Right hindlimb (tissue), 1 donor: ENCODE data around the gene MTRF1.
"Not testable (repeated sequence)": the region's sequence is repeated elsewhere in the genome, so short reads cannot be mapped to it uniquely, and the experiment has no call there.

Experiments used
- DNase-seq: peaks from one replicate; pipeline ENCODE4 v3.0.0-alpha.2; 2018

Gene MTRF1

GRCh38 chr13:41263261-41263971, at the start of gene MTRF1:
Gene MTRF1 (minus strand): TSS chr13:41263576. CDS start chr13:41260907, 2,669 bp downstream.
- peak; percentile 90 for DNase-seq

DNA sequence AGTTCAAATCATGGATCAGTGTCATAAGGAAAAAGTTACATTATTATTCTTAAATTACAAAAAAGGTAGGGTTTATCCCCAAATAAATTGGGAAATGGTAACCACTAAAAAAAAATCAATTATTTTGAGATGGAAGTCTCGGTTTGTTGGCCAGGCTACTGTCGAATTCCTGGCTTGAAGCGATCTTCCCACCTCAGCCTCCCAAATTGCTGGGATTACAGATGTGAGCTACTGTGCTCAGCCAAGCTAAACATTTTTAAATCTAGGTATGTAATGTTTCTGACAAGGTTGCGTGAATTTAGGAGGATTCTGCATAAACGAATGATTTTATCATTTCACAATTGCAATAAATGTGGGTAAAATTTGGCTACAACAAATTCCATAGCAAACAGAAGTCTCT, 49.7 kb upstream of the MTRF1 start:
- DNase-seq: no peak

GRCh38 chr13:41312176-41312500, 48.8 kb upstream of the MTRF1 start:
- DNase-seq: peak; percentile 36

DNA sequence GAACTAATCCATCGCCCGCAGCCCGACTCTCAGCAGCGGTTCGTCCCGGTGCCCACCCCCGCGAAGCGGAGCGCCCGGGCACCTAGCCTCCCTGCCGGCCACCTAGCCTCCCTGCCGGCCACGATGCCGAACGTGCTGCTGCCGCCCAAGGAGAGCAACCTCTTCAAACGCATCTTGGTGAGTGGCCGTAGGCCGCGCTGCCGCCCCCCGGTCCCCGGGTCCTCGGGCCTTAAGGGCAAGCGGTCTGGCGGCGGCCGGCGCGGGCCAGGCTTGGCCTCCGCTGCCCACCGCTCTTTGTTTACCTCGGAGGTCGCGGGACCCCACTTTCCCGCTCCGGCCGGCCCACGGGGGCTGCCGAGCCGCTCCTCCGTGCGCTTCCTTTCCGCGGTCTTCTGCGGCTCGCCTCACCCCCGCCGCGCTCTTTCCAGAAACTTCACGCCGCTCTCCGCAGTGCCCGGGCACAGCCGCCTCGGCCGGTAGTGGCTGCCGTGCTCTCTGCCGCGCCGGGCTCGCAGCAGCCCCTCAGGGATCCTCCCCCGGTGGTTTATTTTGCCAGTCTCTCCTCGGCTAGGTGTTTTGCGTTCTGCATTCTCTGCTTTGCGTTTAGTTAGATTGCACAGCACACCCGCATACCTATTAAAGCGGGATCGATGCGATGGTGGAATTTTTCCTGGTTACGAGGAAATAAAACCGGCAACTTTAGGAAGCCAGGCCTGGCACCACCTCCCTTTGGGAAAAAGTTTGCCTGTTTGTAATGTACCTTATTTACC, 48.2 kb upstream of the MTRF1 start:
- DNase-seq: peak; percentile 58

DNA sequence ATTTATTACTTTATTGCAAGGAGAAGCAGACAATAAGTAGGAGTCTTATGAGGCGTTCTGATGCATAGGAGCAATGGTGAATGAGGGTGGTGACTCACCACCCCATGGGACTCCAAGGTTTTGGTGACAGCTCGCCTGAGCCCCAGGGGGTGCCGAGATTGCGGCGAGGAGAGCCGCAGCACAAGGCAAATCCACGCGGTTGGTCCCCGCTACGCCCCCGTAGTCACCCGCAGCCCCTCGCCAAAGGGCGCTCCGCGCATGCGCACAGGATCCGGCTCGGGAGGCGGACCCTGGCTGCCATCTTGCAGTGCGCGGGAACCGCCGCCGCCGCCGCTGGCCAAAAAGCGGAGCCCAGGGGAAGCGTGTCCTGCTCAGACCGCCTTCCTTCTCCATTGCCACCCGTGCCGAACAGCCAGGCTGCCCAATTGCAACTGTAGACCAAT, 47.6 kb upstream of the MTRF1 start, which contains the start of gene NAA16:
Gene NAA16, plus strand, starts transcription at position 305 of the 443 bp plus-strand sequence. CDS start 262 bp downstream, outside the sequence.
- DNase-seq: peak; percentile 96

- no peak for DNase-seq
Measured at GRCh38 chr13:41307884-41308640, 44.7 kb upstream of the MTRF1 start.

DNA sequence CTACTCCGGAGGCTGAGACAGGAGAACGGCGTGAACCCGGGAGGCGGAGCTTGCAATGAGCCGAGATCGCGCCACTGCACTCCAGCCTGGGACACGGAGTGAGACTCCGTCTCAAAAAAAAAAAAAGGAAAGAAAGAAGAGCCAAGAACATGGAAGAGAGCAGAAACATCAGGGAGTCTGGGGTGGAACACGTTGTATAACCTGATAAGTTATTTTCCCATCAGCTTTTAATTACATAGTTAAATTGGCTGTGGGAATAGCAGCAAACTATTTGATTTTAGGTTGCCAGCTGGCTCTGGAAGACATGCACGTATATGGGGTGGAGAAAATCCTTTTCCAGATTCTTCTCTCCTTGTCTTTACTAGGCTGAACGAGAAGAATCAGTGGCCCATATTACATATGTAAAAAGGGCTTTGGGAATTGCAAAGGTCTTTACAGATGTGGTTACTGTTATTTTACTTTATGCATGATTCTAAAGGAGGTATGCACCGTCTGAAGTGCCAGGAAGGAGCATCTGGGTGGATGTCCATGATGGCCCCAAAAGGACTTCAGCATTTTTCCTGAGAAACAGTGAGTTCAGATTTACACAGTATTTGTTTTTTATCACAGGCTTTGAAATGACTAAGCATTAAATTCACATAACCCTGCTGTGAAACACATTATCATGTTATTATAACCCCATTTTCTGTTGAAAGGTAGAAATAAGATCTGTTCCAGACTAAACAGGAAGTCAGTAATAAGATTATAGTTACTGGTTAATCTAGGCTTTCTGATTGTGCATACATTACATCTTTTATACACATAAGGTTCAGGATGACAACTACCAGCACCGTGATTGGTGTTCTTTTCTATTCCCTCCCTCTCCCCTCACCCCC, 43.1 kb upstream of the MTRF1 start:
- no peak for DNase-seq

DNA sequence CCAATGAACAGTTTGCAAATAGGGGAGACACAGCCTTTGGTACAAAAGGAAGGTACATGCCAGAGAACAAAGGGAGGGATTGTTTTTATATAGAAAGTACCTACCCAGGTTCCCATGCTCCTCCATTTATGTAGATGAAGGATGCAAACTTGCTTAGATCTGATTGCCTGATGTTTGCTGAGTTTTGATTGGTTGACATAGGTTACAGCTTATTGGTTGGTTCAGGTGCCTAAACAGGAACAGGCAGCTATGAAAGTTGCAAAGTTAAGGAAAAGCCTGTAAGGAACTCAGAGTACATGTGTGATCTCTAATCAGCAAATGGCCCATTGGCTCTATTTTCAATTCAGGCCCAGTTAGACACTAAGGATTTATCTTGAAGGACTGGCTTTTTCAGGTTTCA, 41.2 kb upstream of the MTRF1 start:
- DNase-seq: no peak

- DNase-seq: no peak
Measured at GRCh38 chr13:41302743-41303142, 39.4 kb upstream of the MTRF1 start.

DNA sequence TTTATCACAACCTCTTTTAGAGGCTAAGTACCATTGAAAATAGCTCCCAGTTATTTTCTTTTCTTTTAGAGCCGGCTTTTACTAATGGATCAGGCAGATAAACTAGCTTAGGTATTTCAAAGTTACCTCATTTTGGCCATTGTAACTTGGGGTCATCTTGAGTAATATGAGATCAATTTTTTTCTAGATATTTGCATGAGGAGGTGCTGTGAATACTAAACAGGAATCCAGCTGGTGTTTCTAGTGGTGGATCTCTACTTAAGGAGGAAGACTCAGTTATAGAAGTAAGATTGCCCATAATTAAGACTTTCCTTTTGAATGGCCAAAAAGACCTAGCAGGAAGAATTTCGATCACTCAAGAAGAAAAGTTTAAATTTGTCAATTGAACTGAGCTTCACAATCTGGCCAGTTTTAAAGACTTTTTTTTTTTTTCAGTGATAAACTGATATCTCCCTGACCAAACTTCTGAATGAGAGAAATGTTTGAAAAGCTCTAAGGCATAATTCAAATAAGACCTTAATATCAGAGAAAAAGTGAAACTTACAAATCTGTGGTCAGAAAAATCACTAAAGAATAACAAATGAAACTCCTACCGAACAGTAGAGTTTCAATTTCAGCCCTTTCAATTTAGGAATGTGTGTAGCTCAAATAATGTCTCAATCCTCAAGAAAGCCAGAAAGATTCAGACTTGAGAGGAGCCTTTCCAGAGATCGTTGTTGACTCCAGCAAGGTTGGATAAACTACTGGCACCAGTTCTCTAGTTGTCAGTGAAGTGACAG, 36.1 kb upstream of the MTRF1 start:
- DNase-seq: no peak

DNA sequence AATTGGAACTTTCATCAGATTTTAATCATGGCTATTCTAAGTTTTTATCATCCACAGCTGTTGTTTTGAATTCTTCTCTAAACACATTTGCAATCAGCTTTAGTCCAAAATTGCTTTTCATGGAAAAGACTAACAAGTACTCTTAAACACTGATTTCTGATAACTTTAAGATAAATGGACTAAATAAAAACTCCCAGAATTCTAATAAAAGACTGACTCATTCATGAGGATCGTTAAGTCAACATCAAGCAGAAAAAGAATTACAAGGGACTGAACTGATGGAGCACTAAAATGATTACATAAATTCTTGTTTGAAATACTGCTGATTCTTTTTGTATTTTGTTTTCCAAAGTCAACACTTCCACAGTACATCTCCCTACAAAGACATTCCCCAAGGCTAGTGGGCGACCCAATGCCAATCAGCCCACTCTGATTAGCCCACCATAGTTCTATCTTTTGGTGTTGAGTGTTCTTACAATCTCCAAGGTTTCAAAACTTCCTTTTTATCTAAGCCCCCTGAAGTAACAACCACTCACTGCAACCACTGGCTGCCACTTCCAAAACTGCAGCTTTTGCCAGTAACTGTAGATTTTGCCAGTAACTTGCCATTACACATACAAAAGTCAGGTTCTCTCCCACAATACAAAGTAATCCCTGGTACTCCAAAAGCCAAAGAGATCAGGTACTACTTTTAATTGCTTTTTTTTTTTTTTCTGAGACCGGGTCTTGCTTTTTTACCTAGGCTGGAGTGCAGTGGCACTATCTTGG, 33.7 kb upstream of the MTRF1 start:
- no peak for DNase-seq

DNA sequence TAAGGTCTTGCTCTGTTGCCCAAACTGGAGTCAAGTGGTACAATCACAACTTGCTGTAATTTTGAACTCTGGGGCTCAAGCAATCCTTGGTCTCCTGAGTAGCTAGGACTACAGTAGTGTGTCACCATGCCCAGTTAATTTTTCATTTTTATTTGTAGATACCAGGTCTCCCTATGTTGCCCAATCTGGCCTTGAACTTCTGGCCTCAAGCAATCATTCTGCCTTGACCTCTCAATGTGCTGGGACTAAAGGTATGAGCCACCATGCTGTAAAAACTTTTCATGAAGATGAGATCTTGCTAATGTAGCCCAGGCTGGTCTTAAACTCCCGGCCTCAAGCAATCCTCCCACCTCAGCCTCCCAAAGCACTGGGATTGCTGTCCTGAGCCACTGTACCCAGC, 32.6 kb upstream of the MTRF1 start:
- DNase-seq: no peak

- no peak for DNase-seq
Measured at GRCh38 chr13:41294914-41295313, 31.5 kb upstream of the MTRF1 start.

DNA sequence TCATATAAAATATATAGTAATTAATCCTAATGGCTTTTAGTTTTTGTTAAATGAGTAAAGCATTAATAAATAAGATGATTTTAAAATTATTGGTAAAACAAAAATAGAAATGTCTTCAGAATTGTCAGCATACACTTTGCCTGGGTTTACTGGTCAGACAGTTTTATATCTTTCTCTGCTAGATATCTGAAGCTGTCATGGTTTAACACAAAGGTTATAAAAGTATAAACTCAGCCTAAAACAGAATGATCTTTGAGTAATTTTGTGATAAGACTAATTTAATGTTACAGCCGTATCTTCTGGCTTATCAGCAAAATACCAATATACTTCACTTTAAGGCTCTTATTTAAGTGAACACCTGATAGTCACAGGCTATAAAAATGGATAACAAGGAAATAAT, 29.9 kb upstream of the MTRF1 start:
- no peak for DNase-seq

GRCh38 chr13:41291246-41291645, 27.9 kb upstream of the MTRF1 start:
- no peak for DNase-seq

- DNase-seq: no peak
Measured at GRCh38 chr13:41289463-41289881, 26.1 kb upstream of the MTRF1 start.

- no peak for DNase-seq
Measured at GRCh38 chr13:41286370-41286769, 23.0 kb upstream of the MTRF1 start.

- no peak for DNase-seq
Measured at GRCh38 chr13:41284512-41285288, 21.3 kb upstream of the MTRF1 start.

- DNase-seq: no peak
Measured at GRCh38 chr13:41282129-41282571, 18.8 kb upstream of the MTRF1 start.

- not testable (repeated sequence) for DNase-seq
Measured at GRCh38 chr13:41279156-41279555, 15.8 kb upstream of the MTRF1 start.
